Pancreas (tissue), 10 donors: Measurements from ENCODE around the gene FUOM. TPM values are rescaled to one million over a fixed set of nuclear protein-coding genes. Genes with fewer than 3 reads are reported as not detected.

ENCODE experiments used
- ATAC-seq, 4 donors: fragments of 200-7000 bp; cut with Tn5 transposase; one replicate each; pipeline versions ENCODE4 v1.8.0 to v1.9.1; 2020; ENCODE audit warnings: mild to moderate bottlenecking in 4 of 4, moderate library complexity in 4 of 4
- DNase-seq, 6 donors: peaks; one replicate each; pipeline ENCODE4 v3.0.0-alpha.2; 2020
- FAIRE-seq: peaks from 2 replicates; lab custom pipeline; 2012; peaks lifted over from hg19 to GRCh38; lab: Jason Lieb, UNC
- H3K27ac ChIP-seq, 4 donors: fragments of 200-600 bp; sonication (generic); 1 replicate in 3 of 4; 2 replicates in 1 of 4; pipeline versions ENCODE4 v1.5.0 to v1.8.0; 2020
- H3K27me3 ChIP-seq, 4 donors: fragments of 200-600 bp; one replicate each; pipeline ENCODE4 v1.8.0; 2021
- H3K36me3 ChIP-seq, 3 donors: fragments of 200-600 bp; sonication (generic) in 1 of 3; one replicate each; pipeline versions ENCODE4 v1.5.0 to v1.8.0; 2020 to 2021
- H3K4me1 ChIP-seq, 3 donors: fragments of 200-600 bp; one replicate each; pipeline ENCODE4 v1.8.0; 2021
- H3K4me3 ChIP-seq, 4 donors: fragments of 200-600 bp; sonication (generic) in 2 of 4; one replicate each; pipeline versions ENCODE4 v1.5.0 to v1.8.0; 2020 to 2021
- H3K9me3 ChIP-seq, 4 donors: fragments of 200-600 bp; one replicate each; pipeline ENCODE4 v1.8.0; 2021
- CTCF ChIP-seq, 4 donors: fragments of 200-600 bp; sonication (generic) in 3 of 4; IDR thresholded peaks; one replicate each; pipeline versions ENCODE4 v1.5.0 to v1.8.0; 2021; ENCODE audit warnings: antibody characterized with exemption in 4 of 4
- WGBS, 2 donors: extraction: QIAGEN DNeasy Blood & Tissue Kit; methylation state at CpG; one replicate each; pipeline ENCODE4 v1.1.7; 2013; 5-methylcytosine and 5-hydroxymethylcytosine counted together
- intact Hi-C, 3 donors: fragments of 100-400 bp; cut with DNase I; formaldehyde crosslinking; loops; one replicate each; pipeline versions ENCODE4 v1.11.1 to v1.14.2; 2022
- polyA plus RNA-seq, 2 donors: library from polyadenylated mRNA; stranded (reverse); fragments of 200-250 nt; gene quantifications; one replicate each; pipeline ENCODE4 v1.2.3, GENCODE V29; 2013
- total RNA-seq, 6 donors: library from RNA; stranded (reverse); fragmentation: NEBNext Ultra II Directional in 4 of 6; extraction: Animal tissue kit (Norgen Biotek cat#: 25700) in 4 of 6; gene quantifications; one replicate each; pipeline versions ENCODE4 v1.2.1 to v1.2.4, GENCODE V29; 2021 to 2023
- donor health status: healthy with polysubstance abuse.
- donor health status: DM: no; HTN: no; CAD: no; lungs with moderate emphysema.
- donor health status: DM: no; HTN: no; CAD: no.
- donor health status: control.
- donor health status: control.
- donor health status: Bipolar disorder and iron deficiency.
- donor health status: DM: yes; HTN: yes; CAD: no.
- donor health status: DM: no; HTN: no; CAD: no.
- donor health status: DM: no; HTN: no; CAD: no.
- donor health status: DM: yes; HTN: yes; CAD: no.

Gene FUOM
- total and polyA plus RNA-seq, 8 donors: 6.3 to 19.2 (median 10.3) TPM

- intact Hi-C loops: no loop called here
- WGBS, 2 donors: 0% methylated on average over 50 to 69 of the region's 69 CpGs
- peaks cover 0 to 3% (median 0%) of the 10 kb centered on the region in 3 donors for H3K36me3 ChIP-seq
- H3K27me3 ChIP-seq: no peaks in the 10 kb centered on the region
- H3K4me1 ChIP-seq: peaks cover 0 to 6% (median 6%) of the 10 kb centered on the region in 3 donors
- peak within 1 kb of the TSS; percentile 71 to 93 (median 84) for H3K4me3 ChIP-seq
- peak; percentile 96 to 99 (median 98) for ATAC-seq
- H3K9me3 ChIP-seq: no peaks in the 10 kb centered on the region
- peak within 1 kb of the TSS; percentile 70 to 77 (median 72) for H3K27ac ChIP-seq
- DNase-seq: peak; percentile 90 to 99 (median 97)
- no peak for TF ChIP-seq CTCF (IDR thresholded peaks at IDR 0.05)
- no peak for FAIRE-seq
Observed at GRCh38 chr10:133394064-133394663, 36.3 kb upstream of the FUOM start, which contains the start of gene MTG1. Gene MTG1 (plus strand): TSS chr10:133394157. CDS start chr10:133394221, 64 bp downstream.

- Histone ChIP-seq H3K9me3 (no peaks in the 10 kb centered on the region), H3K27me3 (no peaks in the 10 kb centered on the region), H3K4me1 (peaks cover 0 to 6% (median 6%) of the 10 kb centered on the region in 3 donors), H3K36me3 (peaks cover 0 to 3% (median 0%) of the 10 kb centered on the region in 3 donors), H3K27ac (peak overlapping the region; percentile 70 to 77 (median 72)), H3K4me3 (peak overlapping the region; percentile 71 to 93 (median 84))
- WGBS, 2 donors: 33% methylated on average over 27 of the region's 27 CpGs
- intact Hi-C loops: no loop called here
- DNase-seq: peak in 2 of 6 donors; percentile 26 to 40
- no peak for ATAC-seq
- peak; percentile 61 for FAIRE-seq
- TF ChIP-seq CTCF (IDR thresholded peaks at IDR 0.05): no peak
Observed at GRCh38 chr10:133393401-133394063, 35.7 kb upstream of the FUOM start.

DNA sequence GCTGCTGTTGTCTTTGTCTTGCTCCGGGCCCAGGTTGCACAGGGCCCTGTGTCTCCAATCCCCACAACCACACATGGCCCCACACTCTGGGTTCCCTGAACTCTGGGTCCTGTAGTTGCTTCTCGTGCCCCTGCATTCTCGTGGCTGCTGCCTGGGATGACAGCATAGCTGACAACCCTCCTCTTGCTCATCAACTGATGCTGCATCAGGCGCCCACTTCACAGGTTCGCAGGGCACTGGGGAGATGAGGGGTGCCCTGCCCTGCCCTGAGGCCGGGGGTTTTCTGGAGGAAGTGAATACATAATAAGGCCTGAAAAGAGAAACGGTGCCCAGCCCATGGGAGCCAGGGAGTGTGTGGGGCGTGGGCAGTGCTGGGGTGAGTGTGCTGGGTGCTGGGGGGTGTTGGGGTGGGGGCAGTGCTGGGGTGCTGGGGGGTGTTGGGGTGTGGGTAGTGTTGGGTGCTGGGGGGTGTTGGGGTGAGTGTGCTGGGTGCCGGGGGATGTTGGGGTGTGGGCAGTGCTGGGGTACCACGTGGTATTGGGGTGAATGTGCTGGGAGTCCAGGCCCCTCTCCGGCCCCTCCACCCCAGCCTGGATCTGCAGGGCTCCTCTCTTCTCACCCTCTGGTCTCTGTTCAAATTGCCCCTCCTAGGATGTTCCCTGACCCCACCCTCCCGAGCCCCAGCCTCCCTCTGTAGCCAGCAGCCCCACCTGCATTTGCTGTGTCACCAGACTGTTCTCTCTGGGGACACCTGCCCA lies 34.1 kb upstream of the FUOM start:
- DNase-seq: peak in 2 of 6 donors; percentile 13 to 41
- no peak for FAIRE-seq
- 80 to 86% methylated on average over 12 of the region's 12 CpGs for WGBS, 2 donors
- no peak for TF ChIP-seq CTCF (IDR thresholded peaks at IDR 0.05)
- Histone ChIP-seq H3K9me3 (no peaks in the 10 kb centered on the region), H3K4me1 (peaks cover 0 to 6% (median 6%) of the 10 kb centered on the region in 3 donors), H3K27ac (no peak overlapping the region), H3K36me3 (peaks cover 0 to 3% (median 0%) of the 10 kb centered on the region in 3 donors), H3K27me3 (no peaks in the 10 kb centered on the region), H3K4me3 (no peak overlapping the region)
- intact Hi-C loops: no loop called here
- ATAC-seq: no peak

DNA sequence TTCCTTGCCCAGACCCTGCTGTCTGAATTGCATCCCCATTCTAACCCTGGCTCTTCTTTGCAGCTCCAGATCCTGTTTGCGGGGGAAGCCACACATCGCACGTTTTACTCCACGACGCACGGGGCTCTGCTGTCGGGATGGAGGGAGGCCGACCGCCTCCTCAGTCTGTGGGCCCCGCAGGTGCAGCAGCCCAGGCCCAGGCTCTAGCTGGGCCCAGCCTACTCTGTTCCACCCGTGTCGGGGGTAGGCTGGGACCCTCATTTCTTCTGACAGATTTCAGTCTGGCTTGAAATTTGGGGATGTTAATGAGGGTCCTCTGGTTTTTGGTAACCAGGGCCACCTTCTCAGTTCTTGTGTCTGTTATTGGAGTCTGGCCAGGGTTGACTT lies 33.4 kb upstream of the FUOM start:
- no peak for FAIRE-seq
- intact Hi-C loops: no loop called here
- Histone ChIP-seq H3K36me3 (peaks cover 0 to 1% (median 0%) of the 10 kb centered on the region in 3 donors), H3K27ac (no peak overlapping the region), H3K4me3 (no peak overlapping the region), H3K27me3 (no peaks in the 10 kb centered on the region), H3K4me1 (peaks cover 0 to 6% (median 6%) of the 10 kb centered on the region in 3 donors), H3K9me3 (no peaks in the 10 kb centered on the region)
- TF ChIP-seq CTCF (IDR thresholded peaks at IDR 0.05): no peak
- no peak for ATAC-seq
- 90 to 93% methylated on average over 12 of the region's 12 CpGs for WGBS, 2 donors
- peak in 2 of 6 donors; percentile 6 to 38 for DNase-seq
